GM20000 (cell line): ENCODE measurements around the gene BMP2K.

Experiments
- DNase-seq: peaks from one replicate; pipeline ENCODE4 v3.0.0; 2012; ENCODE audit warnings: low spot score
- CTCF ChIP-seq: IDR thresholded peaks from 2 replicates; pipeline ENCODE4 v1.5.1; 2012; ENCODE audit warnings: mild to moderate bottlenecking, control low read depth; ENCODE audit errors: extremely low read depth, missing control alignments

BMP2K gene

GRCh38 chr4:78870056-78870455, 93.9 kb downstream of the BMP2K start:
- TF ChIP-seq CTCF = no peak
- no peak for DNase-seq

- DNase-seq = no peak
These were observed 100.6 kb downstream of the BMP2K start for GRCh38 chr4:78876568-78877320.

GRCh38 chr4:78878031-78878430, 101.9 kb downstream of the BMP2K start:
- no peak for DNase-seq
- TF ChIP-seq CTCF = no peak

More at GRCh38 chr4:78876568-78877320, 100.6 kb downstream of the BMP2K start:
- TF ChIP-seq CTCF = no peak

GRCh38 chr4:78880874-78881492, 104.8 kb downstream of the BMP2K start:
- no peak for DNase-seq
- no peak for TF ChIP-seq CTCF

GRCh38 chr4:78885598-78885997, 109.4 kb downstream of the BMP2K start:
- TF ChIP-seq CTCF = no peak
- DNase-seq = no peak

- no peak for DNase-seq
- TF ChIP-seq CTCF = no peak
These were observed 113.8 kb downstream of the BMP2K start for GRCh38 chr4:78889955-78890354.

GRCh38 chr4:78899302-78899701, 123.2 kb downstream of the BMP2K start:
- no peak for DNase-seq
- no peak for TF ChIP-seq CTCF
